IPS DF 6.9 (cell line): ENCODE data around the gene STK17A.
"Not testable (repeated sequence)": the region's sequence is repeated elsewhere in the genome, so short reads cannot be mapped to it uniquely, and the experiment has no call there.

Experiments
- DNase-seq: peaks from one replicate; pipeline ENCODE4 v3.0.0-alpha.2; 2013; ENCODE audit warnings: low read depth, low spot score
- H3K27ac ChIP-seq: one replicate; pipeline ENCODE4 v1.5.1; 2013; ENCODE audit warnings: low read length, control low read depth
- H3K27me3 ChIP-seq: 2 replicates; pipeline ENCODE4 v1.6.1; 2013; ENCODE audit warnings: mild to moderate bottlenecking, low read length; ENCODE audit not compliant: control insufficient read depth, insufficient read depth
- H3K36me3 ChIP-seq: 2 replicates; pipeline ENCODE4 v1.6.1; 2013; ENCODE audit warnings: low read length; ENCODE audit not compliant: control insufficient read depth, insufficient read depth
- H3K4me1 ChIP-seq: 2 replicates; pipeline ENCODE4 v1.6.1; 2013; ENCODE audit warnings: low read length; ENCODE audit not compliant: control insufficient read depth, insufficient read depth
- H3K4me3 ChIP-seq: 2 replicates; pipeline ENCODE4 v1.5.1; 2013; ENCODE audit warnings: mild to moderate bottlenecking, low read length
- H3K9me3 ChIP-seq: 2 replicates; pipeline ENCODE4 v1.6.1; 2013; ENCODE audit warnings: low read length, inconsistent platforms; ENCODE audit not compliant: control insufficient read depth, insufficient read depth
- WGBS: extraction: QIAGEN DNeasy Blood & Tissue Kit; methylation state at CpG from one replicate; pipeline ENCODE4 v1.1.7; 2013; ENCODE audit warnings: mixed read lengths, missing lambda C conversion rate; ENCODE audit not compliant: insufficient read length, insufficient coverage; 5-methylcytosine and 5-hydroxymethylcytosine counted together

STK17A gene

GRCh38 chr7:43671521-43671920 lies 88.6 kb downstream of the STK17A start:
- DNase-seq: no peak
- no CpG with 5 or more reads among the region's 4 CpGs for WGBS
- Histone ChIP-seq H3K4me1 (0 out of 2 replicates have a peak, but pooled peaks cover 1% of the 10 kb centered on the region), H3K27me3 (no peaks in the 10 kb centered on the region), H3K27ac (no peak overlapping the region), H3K4me3 (no peak overlapping the region), H3K9me3 (no peaks in the 10 kb centered on the region), H3K36me3 (no peaks in the 10 kb centered on the region)

GRCh38 chr7:43673243-43673976 lies 90.5 kb downstream of the STK17A start:
- H3K27me3 ChIP-seq, DNase-seq, H3K36me3 ChIP-seq, H3K9me3 ChIP-seq, H3K4me3 ChIP-seq, H3K4me1 ChIP-seq, H3K27ac ChIP-seq: not testable (repeated sequence)
- WGBS: no CpG with 5 or more reads among the region's 5 CpGs

- H3K9me3 ChIP-seq: no peaks in the 10 kb centered on the region
- H3K4me1 ChIP-seq: no peaks in the 10 kb centered on the region
- no peak overlapping the region for H3K4me3 ChIP-seq
- no peak for DNase-seq
- WGBS: no CpG with 5 or more reads among the region's 4 CpGs
- no peaks in the 10 kb centered on the region for H3K36me3 ChIP-seq
- H3K27ac ChIP-seq: no peak overlapping the region
- no peaks in the 10 kb centered on the region for H3K27me3 ChIP-seq
Measured at GRCh38 chr7:43674559-43675436, 91.9 kb downstream of the STK17A start.
